Spinal cord (tissue), 10 donors: ENCODE results near the gene FBLN2. TPM values are rescaled to one million over a fixed set of nuclear protein-coding genes. Genes with fewer than 3 reads are reported as not detected.
A peak's percentile ranks its signal among the peaks of the same experiment; 100 is the strongest.

Experiments used
- DNase-seq, 6 donors: peaks; one replicate each; pipeline versions ENCODE4 v3.0.0 to v3.0.0-alpha.2; 2013 to 2015; ENCODE audit warnings: low spot score in 6 of 6, low read depth in 4 of 6
- H3K27ac ChIP-seq: one replicate; pipeline ENCODE4 v1.5.1; 2013; ENCODE audit warnings: low read depth, low read length, control low read depth
- H3K27me3 ChIP-seq: one replicate; pipeline ENCODE4 v1.6.1; 2013; ENCODE audit warnings: low read length; ENCODE audit not compliant: control insufficient read depth, insufficient read depth
- H3K36me3 ChIP-seq: one replicate; pipeline ENCODE4 v1.6.1; 2013; ENCODE audit warnings: low read length; ENCODE audit not compliant: control insufficient read depth, insufficient read depth
- H3K4me1 ChIP-seq: one replicate; pipeline ENCODE4 v1.6.1; 2013; ENCODE audit warnings: low read length; ENCODE audit not compliant: control insufficient read depth, insufficient read depth
- H3K4me3 ChIP-seq: one replicate; pipeline ENCODE4 v1.5.1; 2013; ENCODE audit warnings: low read depth, low read length, control low read depth
- H3K9me3 ChIP-seq: one replicate; pipeline ENCODE4 v1.6.1; 2013; ENCODE audit warnings: low read length; ENCODE audit not compliant: control insufficient read depth, insufficient read depth
- WGBS: methylation state at CpG from one replicate; pipeline ENCODE4 v1.1.5; 2013; ENCODE audit warnings: missing lambda C conversion rate; ENCODE audit not compliant: insufficient coverage; 5-methylcytosine and 5-hydroxymethylcytosine counted together
- polyA plus RNA-seq, 2 donors: library from polyadenylated mRNA; unstranded; fragments of 120-200 nt; gene quantifications; one replicate each; pipeline ENCODE4 v1.2.1, GENCODE V29; 2013; ENCODE audit not compliant: insufficient read length in 2 of 2
- total RNA-seq, 2 donors: library from RNA; depleted of rRNA in 1 of 2; stranded (reverse); fragments of 120-200 nt in 1 of 2; fragments of >200 nt in 1 of 2; gene quantifications; one replicate each; pipeline versions ENCODE4 v1.2.3 to v1.2.4, GENCODE V29; 2013 to 2014
- donor health status: healthy.

Gene FBLN2
- total and polyA plus RNA-seq, 4 donors = 19.5 to 81.9 (median 31.5) TPM

DNA sequence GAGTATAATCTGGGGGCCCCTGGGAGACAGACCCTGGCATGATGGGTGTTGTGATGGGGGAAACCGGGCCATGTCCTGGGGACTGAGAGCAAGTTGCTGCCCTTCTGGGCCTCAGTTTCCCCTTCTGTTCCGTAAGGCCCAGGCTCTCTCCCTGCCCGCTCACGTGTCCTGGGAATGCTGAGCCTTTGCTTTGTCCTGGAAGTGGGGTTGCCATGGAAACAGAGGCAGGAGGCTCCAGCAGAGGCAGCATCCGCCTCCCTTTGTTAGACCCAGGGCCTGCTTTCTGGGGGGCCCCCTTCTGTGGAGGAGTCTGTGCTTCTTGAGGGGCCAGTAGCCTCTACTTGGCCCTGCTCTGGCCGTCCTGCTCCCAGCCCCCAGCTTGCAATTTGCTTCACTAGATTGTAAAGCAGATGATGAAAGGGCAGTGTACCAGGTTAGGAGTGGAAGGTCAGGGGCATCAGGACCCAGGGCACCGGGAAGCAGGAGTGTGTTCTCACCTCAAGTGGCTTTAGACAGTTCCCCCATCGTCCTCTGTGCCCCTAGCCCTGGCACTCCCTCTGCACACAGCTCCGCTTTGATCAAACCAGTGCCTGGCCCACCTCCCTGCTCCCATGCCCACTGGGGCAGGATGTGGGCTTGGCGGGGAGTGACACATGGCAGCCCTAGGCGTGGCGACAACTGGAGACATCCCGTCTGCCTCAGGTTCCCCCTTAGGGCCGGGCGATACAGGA, 105.6 kb downstream of the FBLN2 start:
- H3K27ac ChIP-seq = no peak overlapping the region
- H3K4me1 ChIP-seq = peaks cover 49% of the 10 kb centered on the region
- H3K36me3 ChIP-seq = no peaks in the 10 kb centered on the region
- no peak overlapping the region for H3K4me3 ChIP-seq
- H3K9me3 ChIP-seq = no peaks in the 10 kb centered on the region
- DNase-seq = peak in 3 of 6 donors; percentile 49 to 95 (median 83)
- no peaks in the 10 kb centered on the region for H3K27me3 ChIP-seq
- 52% methylated on average over 15 of the region's 15 CpGs for WGBS

DNA sequence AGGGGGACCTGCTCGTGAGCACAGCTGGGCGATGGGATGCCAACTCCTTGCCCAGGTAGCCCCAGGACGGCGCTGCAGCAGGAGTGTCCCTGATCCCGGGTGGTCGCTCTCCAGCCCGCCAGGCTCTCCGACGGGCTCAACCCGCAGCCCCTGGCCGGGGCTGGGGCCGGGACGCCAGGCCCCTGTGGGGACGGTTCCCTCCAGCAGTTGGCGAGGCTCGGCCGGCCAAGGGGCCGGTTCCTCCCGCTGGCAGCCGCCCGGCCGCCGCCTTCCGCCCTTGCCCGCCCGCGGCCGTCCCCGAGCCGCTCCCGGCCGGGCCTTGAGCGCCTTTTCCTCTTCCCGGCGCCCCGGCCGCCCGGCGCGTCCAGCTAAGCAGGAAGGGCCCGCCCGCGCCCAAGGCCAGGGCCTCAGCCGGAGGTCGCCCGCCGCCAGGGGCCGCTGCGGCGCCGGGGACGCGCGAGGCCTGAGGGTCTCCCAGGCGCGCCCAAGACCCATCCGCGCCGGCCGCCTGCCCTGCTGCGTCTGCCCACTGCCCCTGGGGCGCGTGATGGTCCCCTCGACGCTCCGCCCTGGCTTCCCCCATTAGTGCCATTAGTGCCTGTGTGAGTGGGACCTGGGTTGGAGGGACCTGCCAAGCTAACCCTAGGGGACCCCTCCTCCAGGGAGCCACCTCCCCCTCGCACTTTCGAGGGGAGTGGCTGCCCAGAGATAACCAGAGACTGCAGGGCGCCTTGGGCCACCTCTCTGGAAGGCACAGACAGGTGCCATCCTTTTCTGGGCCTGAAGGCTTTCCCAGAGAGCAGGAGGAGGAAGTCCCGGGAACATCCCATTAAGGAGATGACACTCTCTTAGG, 106.4 kb downstream of the FBLN2 start:
- Histone ChIP-seq H3K36me3 (no peaks in the 10 kb centered on the region), H3K9me3 (no peaks in the 10 kb centered on the region), H3K27ac (no peak overlapping the region), H3K27me3 (no peaks in the 10 kb centered on the region), H3K4me1 (peaks cover 47% of the 10 kb centered on the region), H3K4me3 (no peak overlapping the region)
- peak in 4 of 6 donors; percentile 39 to 79 (median 60) for DNase-seq
- 10% methylated on average over 69 of the region's 70 CpGs for WGBS

DNA sequence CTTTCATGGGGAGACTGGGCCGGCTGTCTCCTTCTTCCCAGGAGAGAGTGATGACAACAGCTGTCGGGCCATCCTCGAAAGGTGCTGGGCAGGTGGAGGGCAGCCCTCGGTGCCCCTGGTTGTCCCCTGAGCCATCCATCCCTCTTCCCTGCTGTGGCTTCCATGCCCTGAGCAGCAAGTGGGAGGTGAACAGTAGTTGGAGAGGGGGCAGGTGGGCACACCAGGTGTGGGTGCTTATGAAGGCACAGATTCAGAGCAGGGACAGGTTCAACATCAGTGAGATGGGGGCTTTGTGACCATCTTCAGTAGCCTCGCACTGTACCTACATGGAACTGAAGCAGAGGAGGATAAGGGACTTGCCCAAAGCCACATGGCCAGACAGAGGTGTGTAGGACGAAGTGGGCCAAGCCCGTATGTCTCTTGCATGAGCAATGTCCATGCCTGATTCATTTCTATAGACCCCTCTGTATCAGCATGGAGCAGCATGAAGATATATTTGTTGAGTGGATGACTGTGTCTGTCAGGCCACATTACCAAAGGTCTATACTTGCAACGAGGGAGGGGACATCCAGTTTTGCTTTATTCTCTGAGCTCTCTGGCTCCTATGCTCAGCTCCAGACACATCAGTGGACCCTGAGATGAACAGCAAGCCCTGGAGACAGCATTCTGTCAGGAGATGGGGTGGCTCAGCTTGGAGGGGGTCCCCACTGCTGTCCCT, 107.8 kb downstream of the FBLN2 start:
- H3K27ac ChIP-seq = no peak overlapping the region
- WGBS = 91% methylated on average over 5 of the region's 8 CpGs
- no peak for DNase-seq
- no peaks in the 10 kb centered on the region for H3K36me3 ChIP-seq
- H3K4me1 ChIP-seq = peaks cover 45% of the 10 kb centered on the region
- no peaks in the 10 kb centered on the region for H3K27me3 ChIP-seq
- H3K4me3 ChIP-seq = no peak overlapping the region
- H3K9me3 ChIP-seq = no peaks in the 10 kb centered on the region

DNA sequence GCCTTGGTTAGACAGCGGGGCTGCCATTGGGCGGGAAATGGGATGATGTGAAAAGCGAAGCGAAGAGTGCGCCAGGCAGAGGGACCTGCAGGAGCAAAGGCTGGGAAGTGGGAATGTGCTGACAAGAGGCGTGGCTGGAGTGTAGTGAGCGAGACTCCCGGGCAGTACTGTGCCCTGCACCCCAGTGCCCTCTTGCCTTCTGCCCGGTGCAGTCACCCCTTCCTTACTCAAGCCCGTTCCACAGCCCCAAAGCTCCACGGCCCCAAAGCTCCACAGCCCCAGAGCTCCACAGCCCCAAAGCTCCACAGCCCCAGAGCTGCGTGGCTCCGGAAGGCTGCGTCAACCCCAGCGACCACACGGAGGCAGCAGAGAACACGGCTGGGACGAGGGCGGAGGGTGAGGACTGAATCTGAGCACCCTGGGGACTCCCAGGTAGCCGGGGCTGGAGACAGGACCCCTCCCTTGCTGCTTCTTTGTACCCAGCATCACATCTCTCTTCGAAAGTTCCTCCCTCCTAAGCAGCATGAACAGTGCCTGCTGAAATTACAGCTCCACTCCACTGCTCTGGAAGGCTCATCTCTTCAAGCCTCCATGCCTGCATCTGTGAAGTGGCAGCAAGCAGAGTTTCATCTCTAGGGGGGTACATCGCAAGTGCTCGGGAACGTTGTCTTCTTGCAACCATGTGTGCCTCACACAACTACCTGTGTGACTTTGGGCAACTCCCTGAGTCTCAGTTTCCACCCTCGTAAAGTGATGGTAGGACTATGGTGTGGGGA, 108.9 kb downstream of the FBLN2 start:
- peak; percentile 47 to 94 (median 64) for DNase-seq
- Histone ChIP-seq H3K9me3 (no peaks in the 10 kb centered on the region), H3K36me3 (no peaks in the 10 kb centered on the region), H3K27ac (no peak overlapping the region), H3K4me1 (peaks cover 45% of the 10 kb centered on the region), H3K4me3 (no peak overlapping the region), H3K27me3 (no peaks in the 10 kb centered on the region)
- 13% methylated on average over 21 of the region's 25 CpGs for WGBS

DNA sequence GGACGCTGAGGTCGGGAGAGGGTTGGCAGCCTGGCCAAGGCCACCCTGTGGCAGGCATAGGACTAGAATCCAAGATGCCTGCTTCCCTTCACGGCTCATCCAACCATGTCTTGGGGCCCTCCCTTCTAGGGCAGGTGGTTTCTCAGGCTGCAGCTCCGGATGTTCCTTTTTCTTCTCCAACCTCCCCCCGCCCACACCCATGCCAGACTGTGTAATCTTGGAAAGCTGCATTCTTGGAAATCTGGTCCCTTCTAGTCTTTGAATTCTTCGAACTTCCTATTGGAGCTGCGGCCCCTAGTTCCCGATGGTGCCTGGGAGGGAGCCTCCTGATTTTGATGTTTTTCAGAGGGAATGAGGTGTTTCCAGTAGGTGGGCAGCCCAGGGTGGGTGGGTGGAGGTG, 109.8 kb downstream of the FBLN2 start:
- H3K27me3 ChIP-seq = no peaks in the 10 kb centered on the region
- H3K27ac ChIP-seq = no peak overlapping the region
- peaks cover 40% of the 10 kb centered on the region for H3K4me1 ChIP-seq
- H3K36me3 ChIP-seq = no peaks in the 10 kb centered on the region
- no peak for DNase-seq
- WGBS = 83% methylated on average over 7 of the region's 8 CpGs
- H3K4me3 ChIP-seq = no peak overlapping the region
- H3K9me3 ChIP-seq = no peaks in the 10 kb centered on the region

DNA sequence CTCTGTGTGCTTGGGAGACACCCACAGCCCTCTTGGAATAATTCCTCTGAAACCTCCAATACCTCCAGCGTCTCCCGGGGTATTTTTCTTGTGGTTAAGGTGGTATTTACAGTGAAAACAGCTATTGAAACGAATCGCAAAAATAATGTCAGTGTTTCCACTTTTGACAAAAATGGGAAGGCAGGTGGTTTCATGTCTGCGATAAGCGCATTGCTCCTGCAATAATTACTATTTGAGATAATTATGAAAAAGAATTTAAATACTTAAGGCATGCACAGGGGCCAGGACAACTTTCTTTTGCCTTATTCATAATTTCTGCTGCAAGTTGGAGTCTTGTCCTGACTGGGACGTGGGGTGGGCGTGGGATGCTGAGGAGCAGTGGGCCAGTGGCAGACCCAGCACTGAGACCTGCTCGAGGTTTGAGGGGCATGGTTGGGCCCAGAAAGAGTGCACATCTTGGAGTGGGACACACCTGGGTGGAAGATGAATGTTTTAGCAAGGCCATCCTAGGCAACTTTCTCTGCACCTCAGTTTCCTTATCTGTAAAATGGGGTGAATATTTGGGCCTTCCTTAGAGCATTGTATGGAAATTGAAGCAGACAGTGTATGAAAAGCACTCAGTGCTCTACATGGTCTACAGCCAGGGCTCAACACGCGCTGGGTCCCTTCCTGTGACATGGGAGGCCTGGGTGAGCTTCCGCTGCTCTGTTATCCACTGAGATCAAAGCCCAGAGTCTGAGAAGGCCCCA, 110.5 kb downstream of the FBLN2 start:
- no peak overlapping the region for H3K4me3 ChIP-seq
- WGBS = 86% methylated on average over 6 of the region's 12 CpGs
- DNase-seq = no peak
- no peaks in the 10 kb centered on the region for H3K27me3 ChIP-seq
- peaks cover 33% of the 10 kb centered on the region for H3K4me1 ChIP-seq
- no peaks in the 10 kb centered on the region for H3K9me3 ChIP-seq
- H3K27ac ChIP-seq = no peak overlapping the region
- no peaks in the 10 kb centered on the region for H3K36me3 ChIP-seq

DNA sequence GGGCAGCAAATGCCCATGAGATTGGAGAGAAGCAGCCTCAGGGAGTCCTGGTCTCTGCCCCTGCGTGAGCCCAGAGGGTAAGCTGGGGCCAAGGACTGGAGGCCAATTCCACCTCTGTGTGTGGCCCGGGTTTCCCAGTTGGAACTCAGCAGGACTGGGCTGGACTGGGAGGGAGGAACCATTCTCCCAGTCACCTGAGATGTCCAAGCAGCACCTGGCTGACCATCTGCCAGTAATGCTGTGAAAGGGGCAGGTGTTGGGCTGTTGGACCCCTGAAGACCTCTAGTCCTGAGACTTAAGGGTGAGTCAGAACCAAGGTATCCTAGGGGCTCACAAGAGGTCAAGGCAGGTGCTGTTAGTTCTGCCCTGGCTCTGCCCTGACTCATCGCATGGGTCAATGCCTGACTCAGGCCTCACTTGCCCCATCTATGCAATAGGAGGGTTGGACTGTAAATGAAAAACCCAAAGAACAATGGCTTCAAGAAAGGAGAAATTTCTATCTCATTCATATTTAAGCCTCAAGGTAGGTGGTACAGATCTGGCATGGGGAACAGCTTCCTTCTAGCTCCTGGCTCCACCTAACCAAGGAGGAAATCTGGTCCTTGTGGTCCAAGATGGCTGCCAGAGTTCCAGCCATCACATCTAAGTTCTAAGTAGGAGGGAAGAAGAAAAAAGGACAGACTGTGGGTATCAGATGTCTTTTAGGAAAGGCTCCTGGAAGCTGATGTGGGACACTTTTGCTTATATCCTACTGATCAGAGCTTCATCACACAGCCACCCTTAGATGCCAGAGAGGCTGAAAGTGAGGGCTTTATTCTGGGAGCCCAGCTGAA, 111.3 kb downstream of the FBLN2 start:
- H3K27ac ChIP-seq = no peak overlapping the region
- no peaks in the 10 kb centered on the region for H3K27me3 ChIP-seq
- peaks cover 26% of the 10 kb centered on the region for H3K4me1 ChIP-seq
- H3K36me3 ChIP-seq = no peaks in the 10 kb centered on the region
- no peak for DNase-seq
- no peaks in the 10 kb centered on the region for H3K9me3 ChIP-seq
- 100% methylated on average over 3 of the region's 3 CpGs for WGBS
- H3K4me3 ChIP-seq = no peak overlapping the region

DNA sequence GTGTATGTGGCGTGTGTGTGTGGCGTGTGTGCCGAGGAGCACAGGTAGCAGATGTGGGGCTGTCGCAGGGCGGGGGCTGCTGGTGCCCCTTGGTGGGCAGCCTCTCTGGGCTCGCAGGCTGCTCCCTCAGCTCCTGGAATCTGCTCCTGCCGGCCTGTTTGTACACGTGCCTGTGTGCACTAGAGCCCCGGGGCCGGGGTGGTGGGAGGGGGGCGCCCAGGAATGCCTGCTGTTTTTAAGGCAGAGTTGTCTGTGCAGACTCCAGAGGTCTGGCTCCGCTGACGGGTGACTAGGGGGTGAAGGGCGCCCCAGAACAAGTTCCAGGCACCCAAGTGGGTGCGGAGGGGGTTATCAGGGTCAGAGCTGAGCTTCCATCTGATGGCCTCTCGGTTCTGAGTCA, 112.2 kb downstream of the FBLN2 start:
- WGBS = 74% methylated on average over 16 of the region's 16 CpGs
- Histone ChIP-seq H3K9me3 (no peaks in the 10 kb centered on the region), H3K4me3 (no peak overlapping the region), H3K27me3 (no peaks in the 10 kb centered on the region), H3K4me1 (peaks cover 22% of the 10 kb centered on the region), H3K36me3 (no peaks in the 10 kb centered on the region), H3K27ac (no peak overlapping the region)
- DNase-seq = no peak
